Measurements from ENCODE around the gene RASGEF1C. TPM values are rescaled to one million over a fixed set of nuclear protein-coding genes. Genes with fewer than 3 reads are reported as not detected.

RASGEF1C gene
- total RNA-seq, 1 donor, result under 0.01 TPM

DNA sequence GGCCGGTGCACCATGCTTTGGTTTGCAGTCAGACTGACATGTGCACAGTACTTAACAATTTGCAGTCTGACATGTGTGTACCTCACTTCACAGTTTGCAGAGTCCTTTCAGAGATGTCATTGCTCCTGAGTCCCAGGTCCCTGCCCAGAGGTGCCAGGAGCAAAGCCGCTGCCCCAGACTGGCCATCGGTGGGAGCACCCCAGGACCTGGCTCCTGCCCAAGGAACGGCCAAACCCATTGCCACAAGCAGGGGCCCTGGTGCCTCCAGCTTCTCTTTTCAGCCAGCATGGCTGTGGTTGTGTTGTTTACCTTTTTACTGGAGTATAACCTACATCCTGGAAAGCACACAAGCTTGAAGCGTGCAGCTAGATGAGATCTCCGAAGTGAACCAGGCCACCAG lies 28.6 kb downstream of the RASGEF1C start:
- H3K79me2 ChIP-seq (ENCODE audit: insufficient read depth, low read length), result no peaks in the 10 kb centered on the region
- H3K4me3 ChIP-seq (ENCODE audit: insufficient read depth, low read length), result no peak overlapping the region
- no peak overlapping the region for H2AFZ ChIP-seq (ENCODE audit: low read length)
- H3K36me3 ChIP-seq (ENCODE audit: insufficient read depth, low read length), result no peaks in the 10 kb centered on the region
- no peak overlapping the region for H3K27ac ChIP-seq (ENCODE audit: low read depth, low read length)
- H3K27me3 ChIP-seq (ENCODE audit: insufficient read depth, low read length), result peaks cover 4% of the 10 kb centered on the region
- H3K4me2 ChIP-seq (ENCODE audit: insufficient read depth, low read length), result no peak overlapping the region
- peak; percentile 11 for DNase-seq (ENCODE audit: insufficient read length, low spot score, missing footprints)
- H3K9me3 ChIP-seq (ENCODE audit: low read depth, low read length), result no peaks in the 10 kb centered on the region
- H3K4me1 ChIP-seq (ENCODE audit: insufficient read depth, low read length), result peaks cover 4% of the 10 kb centered on the region
- H4K20me1 ChIP-seq (ENCODE audit: insufficient read depth, low read length), result no peaks in the 10 kb centered on the region
- TF ChIP-seq, protein P1, sequence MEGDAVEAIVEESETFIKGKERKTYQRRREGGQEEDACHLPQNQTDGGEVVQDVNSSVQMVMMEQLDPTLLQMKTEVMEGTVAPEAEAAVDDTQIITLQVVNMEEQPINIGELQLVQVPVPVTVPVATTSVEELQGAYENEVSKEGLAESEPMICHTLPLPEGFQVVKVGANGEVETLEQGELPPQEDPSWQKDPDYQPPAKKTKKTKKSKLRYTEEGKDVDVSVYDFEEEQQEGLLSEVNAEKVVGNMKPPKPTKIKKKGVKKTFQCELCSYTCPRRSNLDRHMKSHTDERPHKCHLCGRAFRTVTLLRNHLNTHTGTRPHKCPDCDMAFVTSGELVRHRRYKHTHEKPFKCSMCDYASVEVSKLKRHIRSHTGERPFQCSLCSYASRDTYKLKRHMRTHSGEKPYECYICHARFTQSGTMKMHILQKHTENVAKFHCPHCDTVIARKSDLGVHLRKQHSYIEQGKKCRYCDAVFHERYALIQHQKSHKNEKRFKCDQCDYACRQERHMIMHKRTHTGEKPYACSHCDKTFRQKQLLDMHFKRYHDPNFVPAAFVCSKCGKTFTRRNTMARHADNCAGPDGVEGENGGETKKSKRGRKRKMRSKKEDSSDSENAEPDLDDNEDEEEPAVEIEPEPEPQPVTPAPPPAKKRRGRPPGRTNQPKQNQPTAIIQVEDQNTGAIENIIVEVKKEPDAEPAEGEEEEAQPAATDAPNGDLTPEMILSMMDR (IDR thresholded peaks at IDR 0.05; ENCODE audit: extremely low read depth, low read depth, low read length), result no peak

DNA sequence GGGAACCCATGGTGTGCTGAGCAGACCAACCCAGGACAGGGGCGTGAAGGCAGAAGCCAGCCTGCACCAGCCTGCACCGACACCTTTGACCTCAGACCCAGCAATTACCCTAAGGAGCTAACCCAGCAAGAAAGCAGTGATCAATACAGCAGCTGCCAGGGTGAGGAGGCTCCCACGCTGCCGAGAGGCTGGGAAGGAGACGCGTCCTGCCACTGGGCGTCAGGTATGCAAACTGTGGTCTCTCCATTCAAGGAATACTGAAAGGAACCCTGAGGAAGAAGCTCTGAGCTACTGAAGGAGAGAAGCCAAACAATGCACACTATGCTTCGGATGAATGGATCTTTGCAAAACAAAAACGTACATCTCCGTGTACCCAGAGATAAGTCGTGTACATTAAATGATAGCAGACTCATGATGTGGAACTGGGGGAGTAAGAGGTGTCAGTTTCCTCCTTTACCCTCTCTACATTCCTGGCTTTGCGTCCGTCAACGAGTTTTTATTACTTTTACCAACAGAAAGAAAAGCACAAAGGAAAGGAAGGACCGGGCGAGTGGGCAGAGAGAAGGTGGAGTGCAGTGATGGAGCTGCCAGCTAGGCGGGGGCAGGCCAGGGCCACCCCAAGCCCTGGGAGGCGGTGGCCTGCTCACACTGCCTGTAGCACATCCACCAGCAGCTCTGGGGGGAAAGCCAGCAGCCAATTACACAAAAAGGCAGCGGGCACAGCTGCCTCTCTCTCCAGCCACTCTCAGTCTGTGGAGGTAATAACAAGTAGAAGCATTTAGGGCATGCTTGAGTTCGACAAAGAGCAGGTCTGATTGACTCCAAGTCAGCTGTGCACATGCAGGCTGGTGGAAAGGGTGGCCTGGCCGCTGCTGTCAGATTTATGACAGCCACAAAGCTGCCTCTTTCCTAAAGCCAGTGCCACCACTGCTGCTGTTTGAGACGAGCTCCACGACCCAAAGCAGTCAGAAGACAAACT lies 29.3 kb downstream of the RASGEF1C start:
- Histone ChIP-seq H3K27me3 (ENCODE audit: insufficient read depth, low read length) (peaks cover 4% of the 10 kb centered on the region), H3K79me2 (ENCODE audit: insufficient read depth, low read length) (no peaks in the 10 kb centered on the region), H3K4me3 (ENCODE audit: insufficient read depth, low read length) (no peak overlapping the region), H3K4me1 (ENCODE audit: insufficient read depth, low read length) (peaks cover 4% of the 10 kb centered on the region), H2AFZ (ENCODE audit: low read length) (no peak overlapping the region), H3K4me2 (ENCODE audit: insufficient read depth, low read length) (peak overlapping the region; percentile 9), H3K27ac (ENCODE audit: low read depth, low read length) (no peak overlapping the region), H3K36me3 (ENCODE audit: insufficient read depth, low read length) (no peaks in the 10 kb centered on the region), H4K20me1 (ENCODE audit: insufficient read depth, low read length) (no peaks in the 10 kb centered on the region), H3K9me3 (ENCODE audit: low read depth, low read length) (no peaks in the 10 kb centered on the region)
- peak; percentile 63 for DNase-seq (ENCODE audit: insufficient read length, low spot score, missing footprints)
- TF ChIP-seq, protein P1 (IDR thresholded peaks at IDR 0.05; ENCODE audit: extremely low read depth, low read depth, low read length), result no peak

- Histone ChIP-seq H3K79me2 (ENCODE audit: insufficient read depth, low read length) (no peaks in the 10 kb centered on the region), H3K4me1 (ENCODE audit: insufficient read depth, low read length) (peaks cover 10% of the 10 kb centered on the region), H3K9me3 (ENCODE audit: low read depth, low read length) (no peaks in the 10 kb centered on the region), H3K36me3 (ENCODE audit: insufficient read depth, low read length) (no peaks in the 10 kb centered on the region), H3K27ac (ENCODE audit: low read depth, low read length) (no peak overlapping the region), H4K20me1 (ENCODE audit: insufficient read depth, low read length) (no peaks in the 10 kb centered on the region), H2AFZ (ENCODE audit: low read length) (no peak overlapping the region), H3K27me3 (ENCODE audit: insufficient read depth, low read length) (peaks cover 4% of the 10 kb centered on the region), H3K4me2 (ENCODE audit: insufficient read depth, low read length) (no peak overlapping the region), H3K4me3 (ENCODE audit: insufficient read depth, low read length) (no peak overlapping the region)
- TF ChIP-seq, protein P1 (IDR thresholded peaks at IDR 0.05; ENCODE audit: extremely low read depth, low read depth, low read length), result no peak
- DNase-seq (ENCODE audit: insufficient read length, low spot score, missing footprints), result peak; percentile 70
Measured at GRCh38 chr5:180178531-180179441, 30.2 kb downstream of the RASGEF1C start.
